ENCODE data around the gene DNMT1. TPM values are rescaled to one million over a fixed set of nuclear protein-coding genes. Genes with fewer than 3 reads are reported as not detected.

DNMT1 gene
- total and polyA plus RNA-seq, 4 experiments from 2014 or later = 53.5 to 250 (median 187) TPM

- POLR2A ChIA-PET (ENCODE audit: partially characterized antibody) = interaction anchor here (0.8 kb wide), 1 partner anchor 14 kb away, joined by 5 read pairs; no protein-coding TSS in a partner anchor
- CTCF ChIA-PET (ENCODE audit: partially characterized antibody) = interaction anchor here (0.9 to 3.0 kb wide), 2 partner anchors 20 to 27 kb away, joined by 4 to 23 read pairs; no protein-coding TSS in a partner anchor
- peak overlapping the region in 3 of 7 donors; percentile 19 to 79 (median 62) for H3K27ac Mint-ChIP-seq
Measured at GRCh38 chr19:10222201-10222890, 27.6 kb upstream of the DNMT1 start.

GRCh38 chr19:10220695-10221094 is 25.9 kb upstream of the DNMT1 start:
- no peaks in the 10 kb centered on the region for H3K27me3 ChIP-seq (ENCODE audit: insufficient read depth, low read length)
- Mint-ChIP-seq H3K4me1 (peaks cover 4 to 19% (median 6%) of the 10 kb centered on the region in 4 donors), H3K36me3 (peaks cover 8 to 15% of the 10 kb centered on the region in 2 donors), H3K27me3 (no peaks in the 10 kb centered on the region), H3K9me3 (no peaks in the 10 kb centered on the region), H3K4me3 (no peak overlapping the region), H3K27ac (peak overlapping the region in 5 of 7 donors; percentile 20 to 78 (median 47))
- ChIA-PET POLR2A (ENCODE audit: partially characterized antibody) (interaction anchor here (1.0 to 2.1 kb wide), 2 partner anchors 16 to 34 kb away, joined by 3 to 12 read pairs; no protein-coding TSS in a partner anchor), CTCF (ENCODE audit: partially characterized antibody) (interaction anchor here (1.0 to 3.0 kb wide), 3 partner anchors 8 to 29 kb away, joined by 3 to 23 read pairs (median 4); no protein-coding TSS in a partner anchor)
- H3K4me3 ChIP-seq (ENCODE audit: low read length in 2 of 2) = no peak overlapping the region
- H3K4me1 ChIP-seq (ENCODE audit: insufficient read depth, low read length) = peaks cover 15% of the 10 kb centered on the region
- intact Hi-C loops (cut with micrococcal nuclease) = no loop called here
- no peak overlapping the region for H3K27ac ChIP-seq (ENCODE audit: low read depth, low read length)
- DNase-seq = no peak
- peaks cover 3% of the 10 kb centered on the region for H3K36me3 ChIP-seq (ENCODE audit: insufficient read depth, low read length)
- H3K9me3 ChIP-seq (ENCODE audit: control insufficient read depth in 1 of 2, low read length in 2 of 2) = no peaks in the 10 kb centered on the region

More at GRCh38 chr19:10222201-10222890, 27.6 kb upstream of the DNMT1 start:
- Mint-ChIP-seq H3K4me1 (peaks cover 7 to 27% (median 11%) of the 10 kb centered on the region in 4 donors), H3K27me3 (no peaks in the 10 kb centered on the region), H3K4me3 (no peak overlapping the region), H3K36me3 (peaks cover 8 to 15% of the 10 kb centered on the region in 2 donors), H3K9me3 (no peaks in the 10 kb centered on the region)
- peaks cover 3% of the 10 kb centered on the region for H3K36me3 ChIP-seq (ENCODE audit: insufficient read depth, low read length)
- H3K9me3 ChIP-seq (ENCODE audit: control insufficient read depth in 1 of 2, low read length in 2 of 2) = no peaks in the 10 kb centered on the region
- DNase-seq = no peak
- H3K4me1 ChIP-seq (ENCODE audit: insufficient read depth, low read length) = peaks cover 15% of the 10 kb centered on the region
- intact Hi-C loops (cut with micrococcal nuclease) = no loop called here
- H3K27ac ChIP-seq (ENCODE audit: low read depth, low read length) = no peak overlapping the region
- no peaks in the 10 kb centered on the region for H3K27me3 ChIP-seq (ENCODE audit: insufficient read depth, low read length)
- H3K4me3 ChIP-seq (ENCODE audit: low read length in 2 of 2) = no peak overlapping the region

DNA sequence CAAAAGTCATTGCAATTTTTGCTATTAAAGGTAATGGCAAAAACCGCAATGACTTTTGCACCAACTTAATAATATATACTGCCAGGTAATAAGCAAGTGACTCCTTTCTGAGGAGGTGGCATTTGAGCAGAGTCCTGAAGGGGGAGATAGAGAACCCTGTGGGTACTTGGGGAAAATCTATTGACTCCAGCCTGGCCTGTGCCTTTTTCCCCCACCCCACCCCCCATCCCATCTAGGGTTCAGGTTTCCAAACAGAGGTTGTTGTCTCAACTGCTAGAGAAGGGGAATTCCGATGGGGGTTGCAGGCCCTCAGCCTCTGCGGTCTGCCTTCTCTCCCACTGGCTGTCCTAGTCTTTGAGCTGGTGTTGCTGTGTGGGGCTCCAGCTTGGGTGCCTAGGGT is 24.9 kb upstream of the DNMT1 start:
- no peaks in the 10 kb centered on the region for H3K9me3 Mint-ChIP-seq
- peak overlapping the region in 2 of 7 donors; percentile 41 to 42 for H3K27ac Mint-ChIP-seq
- H3K27me3 ChIP-seq (ENCODE audit: insufficient read depth, low read length) = no peaks in the 10 kb centered on the region
- peaks cover 15% of the 10 kb centered on the region for H3K4me1 ChIP-seq (ENCODE audit: insufficient read depth, low read length)
- no peaks in the 10 kb centered on the region for H3K27me3 Mint-ChIP-seq
- peaks cover 4 to 16% (median 5%) of the 10 kb centered on the region in 4 donors for H3K4me1 Mint-ChIP-seq
- peaks cover 8 to 12% of the 10 kb centered on the region in 2 donors for H3K36me3 Mint-ChIP-seq
- peak; percentile 32 to 81 (median 44) for DNase-seq
- H3K36me3 ChIP-seq (ENCODE audit: insufficient read depth, low read length) = peaks cover 3% of the 10 kb centered on the region
- no peak overlapping the region for H3K4me3 Mint-ChIP-seq
- intact Hi-C loops (cut with micrococcal nuclease) = loop anchor here (1.0 kb wide), 1 partner anchor 31 kb away; no protein-coding TSS in a partner anchor
- no peaks in the 10 kb centered on the region for H3K9me3 ChIP-seq (ENCODE audit: control insufficient read depth in 1 of 2, low read length in 2 of 2)
- ChIA-PET CTCF (ENCODE audit: partially characterized antibody) (interaction anchor here (0.6 to 3.0 kb wide), 4 partner anchors 9 to 381 kb away, joined by 3 to 23 read pairs (median 4); no protein-coding TSS in a partner anchor), POLR2A (ENCODE audit: partially characterized antibody) (interaction anchor here (0.6 to 2.1 kb wide), 3 partner anchors 17 to 32 kb away, joined by 3 to 12 read pairs (median 4); partner anchors contain the start of gene MRPL4)
- H3K27ac ChIP-seq (ENCODE audit: low read depth, low read length) = no peak overlapping the region
- H3K4me3 ChIP-seq (ENCODE audit: low read length in 2 of 2) = no peak overlapping the region

- Mint-ChIP-seq H3K27me3 (no peaks in the 10 kb centered on the region), H3K27ac (peak overlapping the region in 1 of 7 donors; percentile 32), H3K4me1 (peaks cover 2 to 12% (median 4%) of the 10 kb centered on the region in 4 donors), H3K4me3 (no peak overlapping the region), H3K36me3 (peaks cover 0 to 1% of the 10 kb centered on the region in 2 donors), H3K9me3 (no peaks in the 10 kb centered on the region)
- no peaks in the 10 kb centered on the region for H3K9me3 ChIP-seq (ENCODE audit: control insufficient read depth in 1 of 2, low read length in 2 of 2)
- peaks cover 15% of the 10 kb centered on the region for H3K4me1 ChIP-seq (ENCODE audit: insufficient read depth, low read length)
- ChIA-PET CTCF (ENCODE audit: partially characterized antibody) (interaction anchor here (0.7 to 0.8 kb wide), 2 partner anchors 32 to 566 kb away, joined by 3 read pairs; no protein-coding TSS in a partner anchor), POLR2A (ENCODE audit: partially characterized antibody) (no interaction called here)
- no peaks in the 10 kb centered on the region for H3K27me3 ChIP-seq (ENCODE audit: insufficient read depth, low read length)
- no peak overlapping the region for H3K4me3 ChIP-seq (ENCODE audit: low read length in 2 of 2)
- H3K36me3 ChIP-seq (ENCODE audit: insufficient read depth, low read length) = no peaks in the 10 kb centered on the region
- DNase-seq = no peak
- H3K27ac ChIP-seq (ENCODE audit: low read depth, low read length) = no peak overlapping the region
- intact Hi-C loops (cut with micrococcal nuclease) = no loop called here
Measured at GRCh38 chr19:10217085-10217484, 22.3 kb upstream of the DNMT1 start.

- ChIA-PET POLR2A (ENCODE audit: partially characterized antibody) (no interaction called here), CTCF (ENCODE audit: partially characterized antibody) (no interaction called here)
- Mint-ChIP-seq H3K27ac (no peak overlapping the region), H3K27me3 (no peaks in the 10 kb centered on the region), H3K36me3 (no peaks in the 10 kb centered on the region), H3K4me3 (no peak overlapping the region), H3K9me3 (no peaks in the 10 kb centered on the region), H3K4me1 (peaks cover 0 to 4% (median 3%) of the 10 kb centered on the region in 4 donors)
- H3K36me3 ChIP-seq (ENCODE audit: insufficient read depth, low read length) = no peaks in the 10 kb centered on the region
- no peaks in the 10 kb centered on the region for H3K27me3 ChIP-seq (ENCODE audit: insufficient read depth, low read length)
- peaks cover 10% of the 10 kb centered on the region for H3K4me1 ChIP-seq (ENCODE audit: insufficient read depth, low read length)
- H3K4me3 ChIP-seq (ENCODE audit: low read length in 2 of 2) = no peak overlapping the region
- DNase-seq = no peak
- no peak overlapping the region for H3K27ac ChIP-seq (ENCODE audit: low read depth, low read length)
- H3K9me3 ChIP-seq (ENCODE audit: control insufficient read depth in 1 of 2, low read length in 2 of 2) = no peaks in the 10 kb centered on the region
- intact Hi-C loops (cut with micrococcal nuclease) = no loop called here
Measured at GRCh38 chr19:10214784-10215183, 20.0 kb upstream of the DNMT1 start.

DNA sequence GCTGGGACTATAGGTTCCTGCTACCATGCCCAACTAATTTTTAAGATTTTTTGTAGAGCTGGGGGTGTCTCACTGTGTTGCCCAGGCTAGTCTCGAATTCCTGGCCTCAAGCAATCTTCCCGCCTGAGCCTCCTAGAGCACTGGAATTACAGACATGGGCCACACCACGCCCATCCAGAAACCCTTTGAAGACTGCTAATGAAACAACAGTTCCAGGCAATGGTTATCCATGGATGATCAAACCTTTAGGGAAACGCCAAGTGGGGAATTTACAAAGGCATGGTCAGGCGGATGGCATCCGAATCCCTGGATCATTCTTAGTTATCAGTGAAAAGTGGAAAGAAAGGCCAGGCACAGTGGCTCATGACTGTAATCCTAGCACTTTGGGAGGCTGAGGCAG is 16.9 kb upstream of the DNMT1 start:
- no peaks in the 10 kb centered on the region for H3K9me3 ChIP-seq (ENCODE audit: control insufficient read depth in 1 of 2, low read length in 2 of 2)
- no peaks in the 10 kb centered on the region for H3K27me3 Mint-ChIP-seq
- no peaks in the 10 kb centered on the region for H3K4me1 ChIP-seq (ENCODE audit: insufficient read depth, low read length)
- no peak for DNase-seq
- no peaks in the 10 kb centered on the region for H3K27me3 ChIP-seq (ENCODE audit: insufficient read depth, low read length)
- intact Hi-C loops (cut with micrococcal nuclease) = no loop called here
- H3K4me3 ChIP-seq (ENCODE audit: low read length in 2 of 2) = no peak overlapping the region
- ChIA-PET CTCF (ENCODE audit: partially characterized antibody) (no interaction called here), POLR2A (ENCODE audit: partially characterized antibody) (no interaction called here)
- peaks cover 0 to 8% of the 10 kb centered on the region in 2 donors for H3K36me3 Mint-ChIP-seq
- H3K4me1 Mint-ChIP-seq = no peaks in the 10 kb centered on the region
- H3K4me3 Mint-ChIP-seq = no peak overlapping the region
- H3K27ac ChIP-seq (ENCODE audit: low read depth, low read length) = no peak overlapping the region
- no peak overlapping the region for H3K27ac Mint-ChIP-seq
- H3K36me3 ChIP-seq (ENCODE audit: insufficient read depth, low read length) = no peaks in the 10 kb centered on the region
- H3K9me3 Mint-ChIP-seq = peaks cover 0 to 7% (median 0%) of the 10 kb centered on the region in 8 donors

- ChIA-PET POLR2A (ENCODE audit: partially characterized antibody) (no interaction called here), CTCF (ENCODE audit: partially characterized antibody) (no interaction called here)
- Mint-ChIP-seq H3K4me1 (no peaks in the 10 kb centered on the region), H3K4me3 (no peak overlapping the region), H3K27me3 (no peaks in the 10 kb centered on the region), H3K9me3 (peaks cover 0 to 7% (median 0%) of the 10 kb centered on the region in 8 donors), H3K27ac (no peak overlapping the region), H3K36me3 (peaks cover 0 to 8% of the 10 kb centered on the region in 2 donors)
- DNase-seq = no peak
- H3K27ac ChIP-seq (ENCODE audit: low read depth, low read length) = no peak overlapping the region
- intact Hi-C loops (cut with micrococcal nuclease) = no loop called here
- H3K9me3 ChIP-seq (ENCODE audit: control insufficient read depth in 1 of 2, low read length in 2 of 2) = no peaks in the 10 kb centered on the region
- no peaks in the 10 kb centered on the region for H3K27me3 ChIP-seq (ENCODE audit: insufficient read depth, low read length)
- H3K36me3 ChIP-seq (ENCODE audit: insufficient read depth, low read length) = no peaks in the 10 kb centered on the region
- H3K4me3 ChIP-seq (ENCODE audit: low read length in 2 of 2) = no peak overlapping the region
- H3K4me1 ChIP-seq (ENCODE audit: insufficient read depth, low read length) = no peaks in the 10 kb centered on the region
Measured at GRCh38 chr19:10211061-10211460, 16.3 kb upstream of the DNMT1 start.

Data from CD4-positive, alpha-beta memory T cell (primary cell).